ENCODE results near the gene CDCA8. TPM values are rescaled to one million over a fixed set of nuclear protein-coding genes. Genes with fewer than 3 reads are reported as not detected.

Gene CDCA8
- total RNA-seq, 1 experiment from 2014 or later, result 51.7 TPM

DNA sequence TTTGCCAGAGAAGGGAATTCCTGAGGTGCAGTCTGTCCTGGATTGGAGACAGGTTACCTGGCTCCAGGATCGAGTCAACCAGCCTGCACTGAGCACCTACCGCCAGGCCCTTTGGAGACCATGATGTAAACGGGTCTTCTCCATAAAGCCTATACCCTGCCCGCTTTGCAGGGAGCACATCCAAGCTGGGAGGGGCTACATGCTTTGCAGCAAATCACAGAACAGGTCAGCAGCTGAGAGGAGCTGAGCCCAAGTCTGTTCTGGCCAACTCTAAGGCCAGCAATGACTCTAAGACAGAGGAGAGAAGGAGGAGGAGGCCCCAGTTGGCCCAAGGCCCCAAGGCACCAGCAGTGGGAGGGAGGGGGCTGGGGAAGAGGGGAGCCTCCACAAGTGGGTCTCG is 42.1 kb upstream of the CDCA8 start:
- no peak overlapping the region for H3K4me2 ChIP-seq (ENCODE audit: low read length)

More for the DNA sequence above, 42.1 kb upstream of the CDCA8 start:
- intact Hi-C loops (cut with micrococcal nuclease), result no loop called here
- Histone ChIP-seq H3K4me3 (replicated peaks in 1 of 2; ENCODE audit: low read depth in 1 of 2, low read length in 2 of 2) (no peak overlapping the region), H3K27me3 (ENCODE audit: insufficient read depth, low read length) (no peaks in the 10 kb centered on the region), H4K20me1 (ENCODE audit: insufficient read depth) (no peaks in the 10 kb centered on the region), H3K9me2 (ENCODE audit: insufficient read depth) (no peaks in the 10 kb centered on the region), H3K9me3 (ENCODE audit: control insufficient read depth in 1 of 2, insufficient read depth in 1 of 2, low read depth in 1 of 2, low read length in 2 of 2) (no peaks in the 10 kb centered on the region), H3K27ac (ENCODE audit: low read depth, low read length) (no peak overlapping the region), H3K9ac (ENCODE audit: low read length) (no peak overlapping the region), H2AFZ (ENCODE audit: low read depth, low read length, poor library complexity, severe bottlenecking) (no peak overlapping the region), H3K36me3 (ENCODE audit: control insufficient read depth in 1 of 2, insufficient read depth in 2 of 2, low read length in 2 of 2) (no peaks in the 10 kb centered on the region), H3K79me2 (ENCODE audit: insufficient read depth, low read length) (no peaks in the 10 kb centered on the region), H3K4me1 (ENCODE audit: control insufficient read depth in 1 of 2, insufficient read depth in 2 of 2, low read length in 2 of 2) (no peaks in the 10 kb centered on the region)
- ChIA-PET RAD21 (ENCODE audit: low non-redundant PET in 1 of 2, low total read pairs in 2 of 2, uncharacterized antibody in 2 of 2, unreplicated experiment in 2 of 2) (no interaction called here), CTCF (no interaction called here), POLR2A (no interaction called here)
- no TSS peak for BruUV-seq (replicated peaks)
- ATAC-seq (no peak), DNase-seq (ENCODE audit: low read depth, low spot score) (no peak)
- TF ChIP-seq YY1 (IDR thresholded peaks at IDR 0.05; ENCODE audit: extremely low read depth, insufficient replicate concordance, low read depth, low read length) (no peak), CBX3 (IDR thresholded peaks at IDR 0.05; ENCODE audit: low read depth) (no peak), SP1 (IDR thresholded peaks at IDR 0.05; ENCODE audit: low read depth) (no peak), TCF7L2 (IDR thresholded peaks at IDR 0.05; ENCODE audit: borderline replicate concordance, extremely low read depth, insufficient read depth, insufficient read length) (no peak), FOSL1 (IDR thresholded peaks at IDR 0.05; ENCODE audit: low read depth) (no peak), ELF1 (IDR thresholded peaks at IDR 0.05; ENCODE audit: borderline replicate concordance, low read depth) (no peak), EZH2 (IDR thresholded peaks at IDR 0.05) (no peak), JUND (IDR thresholded peaks at IDR 0.05) (no peak), EGR1 (IDR thresholded peaks at IDR 0.05; ENCODE audit: low read depth) (no peak), EZH2phosphoT487 (IDR thresholded peaks at IDR 0.05; ENCODE audit: borderline replicate concordance) (no peak), SIN3A (IDR thresholded peaks at IDR 0.05; ENCODE audit: low read depth) (no peak)
- TF ChIP-seq, protein P1, sequence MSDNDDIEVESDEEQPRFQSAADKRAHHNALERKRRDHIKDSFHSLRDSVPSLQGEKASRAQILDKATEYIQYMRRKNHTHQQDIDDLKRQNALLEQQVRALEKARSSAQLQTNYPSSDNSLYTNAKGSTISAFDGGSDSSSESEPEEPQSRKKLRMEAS (IDR thresholded peaks at IDR 0.05), result no peak
- TF ChIP-seq, protein P2, sequence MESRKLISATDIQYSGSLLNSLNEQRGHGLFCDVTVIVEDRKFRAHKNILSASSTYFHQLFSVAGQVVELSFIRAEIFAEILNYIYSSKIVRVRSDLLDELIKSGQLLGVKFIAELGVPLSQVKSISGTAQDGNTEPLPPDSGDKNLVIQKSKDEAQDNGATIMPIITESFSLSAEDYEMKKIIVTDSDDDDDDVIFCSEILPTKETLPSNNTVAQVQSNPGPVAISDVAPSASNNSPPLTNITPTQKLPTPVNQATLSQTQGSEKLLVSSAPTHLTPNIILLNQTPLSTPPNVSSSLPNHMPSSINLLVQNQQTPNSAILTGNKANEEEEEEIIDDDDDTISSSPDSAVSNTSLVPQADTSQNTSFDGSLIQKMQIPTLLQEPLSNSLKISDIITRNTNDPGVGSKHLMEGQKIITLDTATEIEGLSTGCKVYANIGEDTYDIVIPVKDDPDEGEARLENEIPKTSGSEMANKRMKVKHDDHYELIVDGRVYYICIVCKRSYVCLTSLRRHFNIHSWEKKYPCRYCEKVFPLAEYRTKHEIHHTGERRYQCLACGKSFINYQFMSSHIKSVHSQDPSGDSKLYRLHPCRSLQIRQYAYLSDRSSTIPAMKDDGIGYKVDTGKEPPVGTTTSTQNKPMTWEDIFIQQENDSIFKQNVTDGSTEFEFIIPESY (IDR thresholded peaks at IDR 0.05; ENCODE audit: extremely low read depth, insufficient replicate concordance, low read length), result no peak
- TF ChIP-seq, protein P3, sequence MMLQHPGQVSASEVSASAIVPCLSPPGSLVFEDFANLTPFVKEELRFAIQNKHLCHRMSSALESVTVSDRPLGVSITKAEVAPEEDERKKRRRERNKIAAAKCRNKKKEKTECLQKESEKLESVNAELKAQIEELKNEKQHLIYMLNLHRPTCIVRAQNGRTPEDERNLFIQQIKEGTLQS (IDR thresholded peaks at IDR 0.05), result no peak
